CD4-positive, alpha-beta memory T cell (primary cell): ENCODE data around the gene SEC23IP. TPM values are rescaled to one million over a fixed set of nuclear protein-coding genes. Genes with fewer than 3 reads are reported as not detected.

Experiments
- microRNA-seq: library from miRNA; unstranded; fragments of <30 nt; microRNA quantifications from one replicate; pipeline ENCODE4 v1.2.0, GENCODE V29; 2021; ENCODE audit warnings: borderline replicate concordance, borderline number of aligned reads, borderline microRNAs expressed, mixed read lengths
- polyA plus RNA-seq, 2 donors: library from polyadenylated mRNA; unstranded; fragments of 300-500 nt; fragmentation: Illumina TruSeq; gene quantifications; one replicate each; pipeline ENCODE4 v1.2.3, GENCODE V29; 2021
- total RNA-seq, 2 experiments: library from RNA; stranded (reverse); gene quantifications; one replicate each; pipeline ENCODE4 v1.2.3, GENCODE V29; 2021

SEC23IP gene
- total and polyA plus RNA-seq, 4 experiments from 2014 or later = 51.6 to 70.0 (median 63.8) TPM

Small RNA genes lying within 50 kb of the gene (microRNA-seq; reads per million reads assigned to microRNA genes)
- gene MIR4682 = not detected

Other genes starting within 250 kb of the SEC23IP start
- 10 to 100 TPM; 20.8 to 21.6 TPM for gene BAG3, start 241.3 kb upstream of the SEC23IP start, total RNA-seq
- 10 to 100 TPM in 1 of 2 donors, 1 to 10 TPM in 1; 8.5 to 27.3 TPM for gene BAG3, start 241.3 kb upstream of the SEC23IP start, polyA plus RNA-seq
- 10 to 100 TPM; 10.6 to 10.9 TPM for gene INPP5F, start 166.7 kb upstream of the SEC23IP start, total RNA-seq
- gene INPP5F, start 166.7 kb upstream of the SEC23IP start, polyA plus RNA-seq = 1 to 10 TPM; 3.6 to 5.5 TPM
- 10 to 100 TPM; 54.8 to 56.2 TPM for gene MCMBP, start 19.9 kb upstream of the SEC23IP start, total RNA-seq
- 10 to 100 TPM; 68.0 to 70.5 TPM for gene MCMBP, start 19.9 kb upstream of the SEC23IP start, polyA plus RNA-seq